CD14-positive monocyte (primary cell): ENCODE results near the gene ACTR5. TPM values are rescaled to one million over a fixed set of nuclear protein-coding genes. Genes with fewer than 3 reads are reported as not detected.
A peak's percentile ranks its signal among the peaks of the same experiment; 100 is the strongest.

ENCODE experiments used
- DNase-seq, 3 donors: peaks; one replicate each; pipeline ENCODE4 v3.0.0-alpha.2; 2011 to 2022
- H2AFZ ChIP-seq: 2 replicates; pipeline ENCODE4 v1.6.0; 2012; ENCODE audit warnings: mild to moderate bottlenecking, low read depth, low read length, inconsistent platforms; ENCODE audit not compliant: insufficient read depth, poor library complexity, severe bottlenecking
- H3K27ac ChIP-seq, 2 donors: 1 replicate in 1 of 2; 2 replicates in 1 of 2; pipeline ENCODE4 v1.5.1; 2012 to 2013; ENCODE audit warnings: low read length in 2 of 2, control low read depth in 1 of 2, inconsistent platforms in 1 of 2, low read depth in 1 of 2, mild to moderate bottlenecking in 1 of 2
- H3K27me3 ChIP-seq, 2 donors: one replicate each; pipeline versions ENCODE4 v1.6.0 to v1.6.1; 2011 to 2013; ENCODE audit warnings: low read length in 2 of 2; ENCODE audit not compliant: control insufficient read depth in 2 of 2, insufficient read depth in 2 of 2
- H3K36me3 ChIP-seq, 2 donors: replicated peaks in 1 of 2; 1 replicate in 1 of 2; 2 replicates in 1 of 2; pipeline versions ENCODE4 v1.5.1 to v1.6.1; 2012 to 2013; ENCODE audit warnings: low read length in 2 of 2, control low read depth in 1 of 2, inconsistent platforms in 1 of 2, mild to moderate bottlenecking in 1 of 2; ENCODE audit not compliant: insufficient read depth in 2 of 2, control insufficient read depth in 1 of 2
- H3K4me1 ChIP-seq, 2 donors: 1 replicate in 1 of 2; 2 replicates in 1 of 2; pipeline versions ENCODE4 v1.5.1 to v1.6.1; 2012 to 2013; ENCODE audit warnings: low read length in 2 of 2, control low read depth in 1 of 2, inconsistent platforms in 1 of 2, mild to moderate bottlenecking in 1 of 2, moderate library complexity in 1 of 2; ENCODE audit not compliant: insufficient read depth in 2 of 2, control insufficient read depth in 1 of 2
- H3K4me2 ChIP-seq: replicated peaks from 2 replicates; pipeline ENCODE3; 2012; ENCODE audit warnings: low read length, moderate library complexity, mild to moderate bottlenecking; ENCODE audit not compliant: poor library complexity, severe bottlenecking; ENCODE audit errors: extremely low read depth
- H3K4me3 ChIP-seq, 3 experiments: fragments of 200-600 bp in 1 of 3; sonication (generic) in 1 of 3; replicated peaks in 1 of 3; 1 replicate in 2 of 3; 2 replicates in 1 of 3; pipeline ENCODE4 v1.5.1; 2011 to 2013; ENCODE audit warnings: low read length in 3 of 3, mild to moderate bottlenecking in 3 of 3, control low read depth in 2 of 3, low read depth in 2 of 3, inconsistent platforms in 1 of 3, moderate library complexity in 1 of 3
- H3K79me2 ChIP-seq: 2 replicates; pipeline ENCODE4 v1.6.0; 2012; ENCODE audit warnings: mild to moderate bottlenecking, control low read depth, inconsistent platforms, low read length, moderate library complexity; ENCODE audit not compliant: insufficient read depth
- H3K9ac ChIP-seq: 2 replicates; pipeline ENCODE4 v1.6.0; 2017; ENCODE audit warnings: low read length, mild to moderate bottlenecking; ENCODE audit not compliant: insufficient read depth, poor library complexity, severe bottlenecking
- H3K9me3 ChIP-seq, 2 donors: replicated peaks in 1 of 2; 1 replicate in 1 of 2; 2 replicates in 1 of 2; pipeline versions ENCODE4 v1.5.1 to v1.6.1; 2012 to 2013; ENCODE audit warnings: low read length in 2 of 2, control low read depth in 1 of 2; ENCODE audit not compliant: control insufficient read depth in 1 of 2, insufficient read depth in 1 of 2
- H4K20me1 ChIP-seq: 2 replicates; pipeline ENCODE4 v1.6.0; 2012; ENCODE audit warnings: mild to moderate bottlenecking, low read length, control low read depth, moderate library complexity; ENCODE audit not compliant: insufficient read depth
- H3K27ac Mint-ChIP-seq, 7 donors: one replicate each; pipeline ENCODE4 v1.8.0; 2020; ENCODE audit warnings: mild to moderate bottlenecking in 7 of 7, mixed read lengths in 7 of 7, moderate library complexity in 6 of 7, inconsistent platforms in 2 of 7
- H3K27me3 Mint-ChIP-seq, 3 donors: one replicate each; pipeline ENCODE4 v1.8.0; 2021 to 2022; ENCODE audit warnings: low read depth in 3 of 3, mild to moderate bottlenecking in 3 of 3, mixed read lengths in 3 of 3, moderate library complexity in 3 of 3, inconsistent platforms in 1 of 3
- H3K36me3 Mint-ChIP-seq, 2 donors: one replicate each; pipeline ENCODE4 v1.8.0; 2020; ENCODE audit warnings: mixed read lengths in 2 of 2, inconsistent platforms in 1 of 2, mild to moderate bottlenecking in 1 of 2
- H3K4me1 Mint-ChIP-seq: one replicate; pipeline ENCODE4 v1.8.0; 2020; ENCODE audit warnings: mild to moderate bottlenecking, mixed read lengths
- H3K4me3 Mint-ChIP-seq, 2 donors: one replicate each; pipeline ENCODE4 v1.8.0; 2020; ENCODE audit warnings: mild to moderate bottlenecking in 2 of 2, mixed read lengths in 2 of 2, moderate library complexity in 1 of 2
- H3K9me3 Mint-ChIP-seq, 7 donors: one replicate each; pipeline ENCODE4 v1.8.0; 2020 to 2022; ENCODE audit warnings: mixed read lengths in 7 of 7, mild to moderate bottlenecking in 6 of 7, moderate library complexity in 6 of 7, inconsistent platforms in 2 of 7
- WGBS: methylation state at CpG from one replicate; pipeline ENCODE4 v1.1.5; 2013; ENCODE audit warnings: missing lambda C conversion rate; ENCODE audit not compliant: insufficient coverage; 5-methylcytosine and 5-hydroxymethylcytosine counted together
- intact Hi-C, 2 donors: fragments of 100-400 bp; cut with micrococcal nuclease; formaldehyde crosslinking; loops; one replicate each; pipeline versions ENCODE4 v1.15.0 to v1.15.1; 2023
- polyA plus RNA-seq, 3 donors: library from polyadenylated mRNA; depleted of rRNA in 1 of 3; unstranded in 2 of 3; stranded (reverse) in 1 of 3; fragments of 300-500 nt in 2 of 3; fragments of >200 nt in 1 of 3; fragmentation: Illumina TruSeq in 2 of 3; gene quantifications; 1 replicate in 2 of 3; 2 replicates in 1 of 3; pipeline ENCODE4 v1.2.3, GENCODE V29; 2012 to 2021
- TF ChIP-seq, protein P1 (sequence below): fragments of 200-600 bp; IDR thresholded peaks from one replicate; pipeline ENCODE4 v1.8.0; 2022; ENCODE audit warnings: antibody characterized with exemption, mild to moderate bottlenecking

ACTR5 gene
- polyA plus RNA-seq, 3 donors, result 6.6 to 15.6 (median 7.3) TPM

DNA sequence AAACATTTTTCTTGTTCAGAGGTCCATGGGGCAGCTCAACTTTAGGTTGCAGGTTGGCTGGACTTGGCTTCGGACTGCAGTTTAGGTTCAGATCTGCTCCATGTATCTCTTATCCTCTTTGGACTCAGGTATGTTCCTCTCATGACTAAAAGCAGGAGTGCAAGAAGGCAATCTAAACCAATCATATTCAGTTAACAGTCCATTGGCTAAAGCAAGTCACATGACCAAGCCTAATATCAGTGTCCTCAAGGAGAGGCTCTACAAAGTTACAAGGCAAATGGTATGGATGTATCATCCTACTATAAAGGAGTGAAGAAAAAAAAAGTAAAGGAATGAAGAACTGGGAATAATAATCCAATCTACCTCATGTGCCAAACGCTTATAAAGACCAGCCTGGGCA, 2.5 kb upstream of the ACTR5 start:
- TF ChIP-seq, protein P1, sequence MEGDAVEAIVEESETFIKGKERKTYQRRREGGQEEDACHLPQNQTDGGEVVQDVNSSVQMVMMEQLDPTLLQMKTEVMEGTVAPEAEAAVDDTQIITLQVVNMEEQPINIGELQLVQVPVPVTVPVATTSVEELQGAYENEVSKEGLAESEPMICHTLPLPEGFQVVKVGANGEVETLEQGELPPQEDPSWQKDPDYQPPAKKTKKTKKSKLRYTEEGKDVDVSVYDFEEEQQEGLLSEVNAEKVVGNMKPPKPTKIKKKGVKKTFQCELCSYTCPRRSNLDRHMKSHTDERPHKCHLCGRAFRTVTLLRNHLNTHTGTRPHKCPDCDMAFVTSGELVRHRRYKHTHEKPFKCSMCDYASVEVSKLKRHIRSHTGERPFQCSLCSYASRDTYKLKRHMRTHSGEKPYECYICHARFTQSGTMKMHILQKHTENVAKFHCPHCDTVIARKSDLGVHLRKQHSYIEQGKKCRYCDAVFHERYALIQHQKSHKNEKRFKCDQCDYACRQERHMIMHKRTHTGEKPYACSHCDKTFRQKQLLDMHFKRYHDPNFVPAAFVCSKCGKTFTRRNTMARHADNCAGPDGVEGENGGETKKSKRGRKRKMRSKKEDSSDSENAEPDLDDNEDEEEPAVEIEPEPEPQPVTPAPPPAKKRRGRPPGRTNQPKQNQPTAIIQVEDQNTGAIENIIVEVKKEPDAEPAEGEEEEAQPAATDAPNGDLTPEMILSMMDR, result no peak
- H3K9ac ChIP-seq, result no peak overlapping the region
- Mint-ChIP-seq H3K4me3 (no peak overlapping the region), H3K4me1 (peaks cover 19% of the 10 kb centered on the region), H3K27ac (no peak overlapping the region), H3K27me3 (peaks cover 14 to 40% (median 15%) of the 10 kb centered on the region in 3 donors), H3K9me3 (no peaks in the 10 kb centered on the region), H3K36me3 (peaks cover 5 to 7% of the 10 kb centered on the region in 2 donors)
- H3K4me1 ChIP-seq, result peaks cover 16 to 22% of the 10 kb centered on the region in 2 donors
- no peak overlapping the region for H3K4me2 ChIP-seq
- intact Hi-C loops, result loop anchor here (5.0 kb wide), 1 partner anchor 98 kb away; no protein-coding TSS in a partner anchor
- no peaks in the 10 kb centered on the region for H3K9me3 ChIP-seq
- peaks cover 0 to 6% of the 10 kb centered on the region in 2 donors for H3K36me3 ChIP-seq
- H3K4me3 ChIP-seq, result no peak overlapping the region
- H3K79me2 ChIP-seq, result peaks cover 12% of the 10 kb centered on the region
- WGBS, result 100% methylated on average over 1 of the region's 2 CpGs
- no peak overlapping the region for H3K27ac ChIP-seq
- no peak for DNase-seq
- no peaks in the 10 kb centered on the region for H4K20me1 ChIP-seq
- no peak overlapping the region for H2AFZ ChIP-seq
- peaks cover 12 to 22% of the 10 kb centered on the region in 2 donors for H3K27me3 ChIP-seq

DNA sequence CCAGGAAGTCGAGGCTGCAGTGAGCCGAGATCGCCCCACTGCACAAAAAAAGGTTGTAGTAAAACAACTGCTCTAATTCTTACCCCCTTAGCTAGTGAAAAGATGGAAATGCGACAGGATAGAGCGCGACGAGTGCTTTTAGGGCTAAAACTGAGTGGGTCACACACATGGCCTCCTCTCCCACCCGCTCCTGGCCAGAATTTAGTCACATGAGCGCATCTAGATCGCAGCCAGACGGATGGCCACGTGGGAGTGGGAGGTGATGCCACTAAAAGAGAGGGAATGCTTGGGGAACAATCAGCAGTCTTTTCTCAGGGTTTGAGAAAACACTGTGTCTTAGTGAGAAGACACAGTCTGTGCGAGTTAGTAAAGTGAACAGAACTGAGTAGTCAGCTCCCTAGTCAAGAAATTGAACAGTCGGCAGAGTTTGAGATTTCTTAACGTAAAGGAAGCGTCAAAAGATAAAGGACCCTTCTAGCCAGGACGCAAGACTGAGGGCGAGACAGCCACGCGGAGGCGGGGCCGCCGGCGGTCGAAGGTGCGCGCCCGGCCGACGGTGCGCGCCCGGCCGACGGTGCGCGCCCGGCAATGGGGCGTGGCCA, 664 bp upstream of the ACTR5 start:
- Histone ChIP-seq H2AFZ (peak overlapping the region; percentile 100), H3K27me3 (peaks cover 0 to 6% of the 10 kb centered on the region in 2 donors), H3K27ac (peak overlapping the region in 1 of 2 donors; percentile 95), H3K9ac (peak overlapping the region; percentile 88), H4K20me1 (no peaks in the 10 kb centered on the region), H3K4me3 (peak overlapping the region; percentile 28 to 91 (median 39)), H3K9me3 (no peaks in the 10 kb centered on the region), H3K4me2 (peak overlapping the region; percentile 92), H3K36me3 (peaks cover 8 to 17% of the 10 kb centered on the region in 2 donors), H3K79me2 (peaks cover 12% of the 10 kb centered on the region), H3K4me1 (peaks cover 16 to 22% of the 10 kb centered on the region in 2 donors)
- peak overlapping the region; percentile 77 to 88 for H3K4me3 Mint-ChIP-seq
- H3K9me3 Mint-ChIP-seq, result no peaks in the 10 kb centered on the region
- no peak for DNase-seq
- H3K36me3 Mint-ChIP-seq, result peaks cover 12 to 14% of the 10 kb centered on the region in 2 donors
- 11% methylated on average over 37 of the region's 39 CpGs for WGBS
- peak overlapping the region in 5 of 7 donors; percentile 47 to 100 (median 98) for H3K27ac Mint-ChIP-seq
- peaks cover 9 to 24% (median 9%) of the 10 kb centered on the region in 3 donors for H3K27me3 Mint-ChIP-seq
- TF ChIP-seq, protein P1, result no peak
- peaks cover 19% of the 10 kb centered on the region for H3K4me1 Mint-ChIP-seq
- intact Hi-C loops, result loop anchor here (5.0 kb wide), 1 partner anchor 100 kb away; no protein-coding TSS in a partner anchor
